A673 (cell line): ENCODE results near the gene LRRC1. TPM values are rescaled to one million over a fixed set of nuclear protein-coding genes. Genes with fewer than 3 reads are reported as not detected.

Experiments
- BruUV-seq: library from RNA; stranded (reverse); fragments of 400-500 nt; replicated peaks from 2 replicates; lab custom pipeline; 2021; lab: Mats Ljungman, UMichigan
- CTCF ChIA-PET: fragments of 300-600 bp; sonication (Branson Sonifier 250); formaldehyde crosslinking; loops from one replicate; lab custom pipeline; 2022; ENCODE audit warnings: antibody characterized with exemption; lab: Charles Lee
- POLR2A ChIA-PET: fragments of 300-600 bp; sonication (Branson Sonifier 250); formaldehyde crosslinking; loops from one replicate; lab custom pipeline; 2022; ENCODE audit warnings: antibody characterized with exemption; ENCODE audit not compliant: low non-redundant PET; lab: Charles Lee
- DNase-seq: peaks from one replicate; pipeline ENCODE4 v3.0.0-alpha.2; 2015; ENCODE audit warnings: low spot score
- H3K27ac ChIP-seq: fragments of 200-600 bp; sonication (generic); 2 replicates; pipeline ENCODE4 v1.5.1; 2016; ENCODE audit warnings: mixed run types, low read depth, mild to moderate bottlenecking, mixed read lengths, antibody characterized with exemption, low read length; ENCODE audit not compliant: poor library complexity, severe bottlenecking
- H3K27me3 ChIP-seq: fragments of 200-600 bp; sonication (generic); replicated peaks from 2 replicates; pipeline ENCODE4 v1.6.1; 2017; ENCODE audit warnings: mixed run types, low read depth, mild to moderate bottlenecking, mixed read lengths, antibody characterized with exemption, low read length; ENCODE audit not compliant: insufficient read depth, poor library complexity
- H3K36me3 ChIP-seq: fragments of 200-600 bp; sonication (generic); 2 replicates; pipeline ENCODE4 v1.6.1; 2016; ENCODE audit warnings: mixed run types, mild to moderate bottlenecking, mixed read lengths, antibody characterized with exemption, low read length; ENCODE audit not compliant: insufficient read depth, poor library complexity, severe bottlenecking
- H3K4me1 ChIP-seq: fragments of 200-600 bp; sonication (generic); 2 replicates; pipeline ENCODE4 v1.6.1; 2017; ENCODE audit warnings: mixed run types, mild to moderate bottlenecking, mixed read lengths, antibody characterized with exemption, low read length; ENCODE audit not compliant: insufficient read depth, poor library complexity, severe bottlenecking
- H3K4me3 ChIP-seq: fragments of 200-600 bp; sonication (generic); 2 replicates; pipeline ENCODE4 v1.5.1; 2016; ENCODE audit warnings: low read depth, mixed run types, mild to moderate bottlenecking, mixed read lengths, low read length; ENCODE audit not compliant: poor library complexity, severe bottlenecking
- H3K9me3 ChIP-seq: fragments of 200-600 bp; sonication (generic); 2 replicates; pipeline ENCODE4 v1.6.1; 2016; ENCODE audit warnings: mixed run types, low read depth, mild to moderate bottlenecking, mixed read lengths, antibody characterized with exemption, low read length; ENCODE audit not compliant: poor library complexity, severe bottlenecking
- CTCF ChIP-seq: fragments of 300-800, 200-600 bp; sonication (generic); conservative IDR thresholded peaks from 2 replicates; pipeline ENCODE4 v1.5.1; 2017; ENCODE audit warnings: low read depth, mild to moderate bottlenecking, antibody characterized with exemption, low read length, moderate library complexity, mixed read lengths
- EZH2 ChIP-seq: fragments of 200-600 bp; sonication (generic); IDR thresholded peaks from 2 replicates; pipeline ENCODE4 v1.6.1; 2017; ENCODE audit warnings: borderline replicate concordance, low read depth, mild to moderate bottlenecking, mixed read lengths, antibody characterized with exemption, low read length; ENCODE audit not compliant: poor library complexity, severe bottlenecking
- intact Hi-C: fragments of 100-400 bp; cut with micrococcal nuclease; formaldehyde crosslinking; loops from one replicate; pipeline ENCODE4 v1.10.0; 2022; ENCODE audit not compliant: unreplicated experiment
- total RNA-seq: library from RNA; stranded (reverse); gene quantifications from 2 replicates; pipeline ENCODE4 v1.2.3, GENCODE V29; 2021

The LRRC1 gene
- total RNA-seq, 1 experiment from 2014 or later = 4.4 TPM

GRCh38 chr6:53929041-53929820 is 134.4 kb downstream of the LRRC1 start:
- Histone ChIP-seq H3K27me3 (no peaks in the 10 kb centered on the region), H3K4me1 (no peaks in the 10 kb centered on the region), H3K9me3 (no peaks in the 10 kb centered on the region), H3K4me3 (no peak overlapping the region), H3K36me3 (no peaks in the 10 kb centered on the region), H3K27ac (no peak overlapping the region)
- CTCF ChIA-PET = no interaction called here
- peak; percentile 40 for DNase-seq
- no TSS peak for BruUV-seq
- no peak for TF ChIP-seq CTCF
- TF ChIP-seq EZH2 = no peak
- POLR2A ChIA-PET = interaction anchor here (0.6 kb wide), 1 partner anchor 14 kb away, joined by 5 read pairs; no protein-coding TSS in a partner anchor
- intact Hi-C loops = no loop called here

GRCh38 chr6:53929821-53930120 is 135.0 kb downstream of the LRRC1 start:
- no peak overlapping the region for H3K4me3 ChIP-seq

GRCh38 chr6:53930330-53930729 is 135.5 kb downstream of the LRRC1 start:
- POLR2A ChIA-PET = no interaction called here
- no peaks in the 10 kb centered on the region for H3K36me3 ChIP-seq
- BruUV-seq = no TSS peak
- no peaks in the 10 kb centered on the region for H3K27me3 ChIP-seq
- CTCF ChIA-PET = no interaction called here
- no peaks in the 10 kb centered on the region for H3K9me3 ChIP-seq
- TF ChIP-seq CTCF = no peak
- TF ChIP-seq EZH2 = no peak
- no peaks in the 10 kb centered on the region for H3K4me1 ChIP-seq
- no peak overlapping the region for H3K4me3 ChIP-seq
- intact Hi-C loops = no loop called here
- no peak overlapping the region for H3K27ac ChIP-seq
- DNase-seq = no peak

More at GRCh38 chr6:53929821-53930120, 135.0 kb downstream of the LRRC1 start:
- no TSS peak for BruUV-seq
- intact Hi-C loops = no loop called here
- POLR2A ChIA-PET = no interaction called here
- DNase-seq = no peak
- Histone ChIP-seq H3K36me3 (no peaks in the 10 kb centered on the region), H3K27me3 (no peaks in the 10 kb centered on the region), H3K27ac (no peak overlapping the region), H3K9me3 (no peaks in the 10 kb centered on the region), H3K4me1 (no peaks in the 10 kb centered on the region)
- CTCF ChIA-PET = no interaction called here
- TF ChIP-seq EZH2 (no peak), CTCF (no peak)
